Measurements from ENCODE around the gene SMG9.

- TF ChIP-seq POLR2A (IDR thresholded peaks at IDR 0.05) (no peak), CTCF (IDR thresholded peaks at IDR 0.05 in 4 of 5, conservative IDR thresholded peaks at IDR 0.05 in 1 of 5) (no peak)
Measured at GRCh38 chr19:43768273-43769050, 13.7 kb upstream of the SMG9 start.

Data from gastrocnemius medialis (tissue), 4 donors.